PC-9 (cell line): Measurements from ENCODE around the gene NXPH2. TPM values are rescaled to one million over a fixed set of nuclear protein-coding genes. Genes with fewer than 3 reads are reported as not detected.

Source experiments
- BruUV-seq: library from RNA; stranded (reverse); fragments of 400-500 nt; replicated peaks from 2 replicates; lab custom pipeline; 2021; lab: Mats Ljungman, UMichigan
- CTCF ChIA-PET: fragments of 300-600 bp; sonication (Branson Sonifier 250); formaldehyde crosslinking; loops from one replicate; lab custom pipeline; 2022; ENCODE audit warnings: antibody characterized with exemption; lab: Charles Lee
- POLR2A ChIA-PET: fragments of 300-600 bp; sonication (Branson Sonifier 250); formaldehyde crosslinking; loops from one replicate; lab custom pipeline; 2022; ENCODE audit warnings: antibody characterized with exemption; ENCODE audit not compliant: unreplicated experiment; lab: Charles Lee
- DNase-seq, 2 experiments: peaks; one replicate each; pipeline versions ENCODE4 v3.0.0 to v3.0.0-alpha.2; 2015 to 2022; ENCODE audit warnings: mixed read lengths in 1 of 2
- H2AFZ ChIP-seq: fragments of 200-600 bp; sonication (generic); 2 replicates; pipeline ENCODE4 v1.8.1; 2017; ENCODE audit warnings: antibody characterized with exemption
- H3F3A ChIP-seq: fragments of 200-600 bp; sonication (generic); 2 replicates; pipeline ENCODE4 v1.8.1; 2017; ENCODE audit warnings: antibody characterized with exemption, mild to moderate bottlenecking, low read depth; ENCODE audit not compliant: insufficient read depth
- H3K27ac ChIP-seq: fragments of 200-600 bp; sonication (generic); 2 replicates; pipeline ENCODE4 v1.6.1; 2016; ENCODE audit warnings: mixed run types
- H3K27me3 ChIP-seq: fragments of 200-600 bp; sonication (generic); 2 replicates; pipeline ENCODE4 v1.6.1; 2016; ENCODE audit warnings: low read depth, mixed run types; ENCODE audit not compliant: insufficient read depth
- H3K36me3 ChIP-seq: fragments of 200-600 bp; sonication (generic); 2 replicates; pipeline ENCODE4 v1.6.1; 2016; ENCODE audit warnings: low read depth, mixed run types
- H3K4me1 ChIP-seq: fragments of 200-600 bp; sonication (generic); replicated peaks from 2 replicates; pipeline ENCODE4 v1.6.1; 2016; ENCODE audit warnings: mixed run types; ENCODE audit not compliant: insufficient read depth
- H3K4me2 ChIP-seq: fragments of 200-600 bp; sonication (generic); 2 replicates; pipeline ENCODE4 v1.6.1; 2017; ENCODE audit warnings: mixed run types
- H3K4me3 ChIP-seq: fragments of 200-600 bp; sonication (generic); 2 replicates; pipeline ENCODE4 v1.6.1; 2016; ENCODE audit warnings: mixed run types
- H3K79me2 ChIP-seq: fragments of 200-600 bp; sonication (generic); 2 replicates; pipeline ENCODE4 v1.6.1; 2017; ENCODE audit warnings: low read depth, mixed run types
- H3K9me2 ChIP-seq: fragments of 200-600 bp; sonication (generic); 2 replicates; pipeline ENCODE4 v1.8.1; 2017; ENCODE audit warnings: mild to moderate bottlenecking; ENCODE audit not compliant: insufficient read depth
- H3K9me3 ChIP-seq: fragments of 200-600 bp; sonication (generic); 2 replicates; pipeline ENCODE4 v1.8.1; 2016; ENCODE audit warnings: low read depth; ENCODE audit not compliant: insufficient read depth
- H4K20me1 ChIP-seq: fragments of 200-600 bp; sonication (generic); 2 replicates; pipeline ENCODE4 v1.8.1; 2017; ENCODE audit not compliant: insufficient read depth
- EZH2 ChIP-seq: fragments of 200-600 bp; sonication (generic); IDR thresholded peaks from 2 replicates; pipeline ENCODE4 v1.8.0; 2017; ENCODE audit warnings: antibody characterized with exemption, low read depth
- intact Hi-C: fragments of 100-400 bp; cut with micrococcal nuclease; formaldehyde crosslinking; loops from one replicate; pipeline ENCODE4 v1.10.0; 2022; ENCODE audit not compliant: unreplicated experiment
- total RNA-seq: library from RNA; stranded (reverse); gene quantifications from 2 replicates; pipeline ENCODE4 v1.2.3, GENCODE V29; 2021
- TF ChIP-seq, protein P1 (sequence below): fragments of 200-600 bp; sonication (generic); conservative IDR thresholded peaks from 2 replicates; pipeline ENCODE4 v1.6.1; 2017; ENCODE audit warnings: mixed run types, antibody characterized with exemption, mild to moderate bottlenecking, moderate library complexity

The NXPH2 gene
- total RNA-seq, 1 experiment from 2014 or later, result not detected

DNA sequence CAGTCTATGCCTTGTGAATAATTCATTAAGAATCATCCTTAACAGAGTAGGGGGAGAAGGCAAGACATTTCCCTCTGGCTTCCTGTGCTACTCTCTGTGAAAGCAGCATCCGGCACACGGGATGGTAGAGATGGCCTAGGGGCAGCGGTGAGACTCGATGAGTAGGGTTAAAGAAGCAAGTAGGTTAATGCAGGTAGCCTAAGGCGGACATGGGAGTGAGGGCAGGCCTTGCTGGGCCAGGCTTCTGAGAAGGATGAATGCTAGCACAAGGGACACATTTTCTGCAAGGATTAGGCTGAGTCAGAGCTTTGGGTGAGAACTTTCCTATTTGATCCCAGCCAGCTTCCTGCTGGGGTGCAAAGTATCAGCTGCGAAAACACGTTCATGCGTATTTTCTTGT is 80.8 kb downstream of the NXPH2 start:
- POLR2A ChIA-PET, result no interaction called here
- BruUV-seq, result no TSS peak
- TF ChIP-seq, protein P1, sequence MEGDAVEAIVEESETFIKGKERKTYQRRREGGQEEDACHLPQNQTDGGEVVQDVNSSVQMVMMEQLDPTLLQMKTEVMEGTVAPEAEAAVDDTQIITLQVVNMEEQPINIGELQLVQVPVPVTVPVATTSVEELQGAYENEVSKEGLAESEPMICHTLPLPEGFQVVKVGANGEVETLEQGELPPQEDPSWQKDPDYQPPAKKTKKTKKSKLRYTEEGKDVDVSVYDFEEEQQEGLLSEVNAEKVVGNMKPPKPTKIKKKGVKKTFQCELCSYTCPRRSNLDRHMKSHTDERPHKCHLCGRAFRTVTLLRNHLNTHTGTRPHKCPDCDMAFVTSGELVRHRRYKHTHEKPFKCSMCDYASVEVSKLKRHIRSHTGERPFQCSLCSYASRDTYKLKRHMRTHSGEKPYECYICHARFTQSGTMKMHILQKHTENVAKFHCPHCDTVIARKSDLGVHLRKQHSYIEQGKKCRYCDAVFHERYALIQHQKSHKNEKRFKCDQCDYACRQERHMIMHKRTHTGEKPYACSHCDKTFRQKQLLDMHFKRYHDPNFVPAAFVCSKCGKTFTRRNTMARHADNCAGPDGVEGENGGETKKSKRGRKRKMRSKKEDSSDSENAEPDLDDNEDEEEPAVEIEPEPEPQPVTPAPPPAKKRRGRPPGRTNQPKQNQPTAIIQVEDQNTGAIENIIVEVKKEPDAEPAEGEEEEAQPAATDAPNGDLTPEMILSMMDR, result no peak
- TF ChIP-seq EZH2, result no peak

DNA sequence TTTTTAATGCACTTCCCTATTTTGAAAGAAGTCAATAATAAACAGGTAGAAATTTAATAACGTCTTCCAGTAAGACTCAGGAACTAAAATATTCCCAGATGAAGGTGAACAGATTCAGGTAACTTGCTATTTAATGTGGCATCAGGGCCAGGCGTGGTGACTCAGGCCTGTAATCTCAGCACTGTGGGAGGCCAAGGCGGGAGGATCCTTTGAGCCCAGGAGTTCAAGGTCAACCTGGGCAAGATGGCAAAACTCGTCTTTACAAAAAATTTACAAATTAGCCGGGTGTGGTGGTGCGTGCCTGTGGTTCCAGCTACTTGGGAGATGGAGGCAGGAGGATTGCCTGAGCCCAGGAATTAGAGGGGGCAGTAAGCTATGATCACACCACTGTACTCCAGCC is 81.8 kb downstream of the NXPH2 start:
- Histone ChIP-seq H3F3A (no peaks in the 10 kb centered on the region), H4K20me1 (no peaks in the 10 kb centered on the region), H3K9me3 (no peaks in the 10 kb centered on the region), H3K27me3 (no peaks in the 10 kb centered on the region), H3K79me2 (no peaks in the 10 kb centered on the region), H3K4me2 (no peak overlapping the region), H3K36me3 (no peaks in the 10 kb centered on the region), H3K4me3 (no peak overlapping the region), H3K27ac (no peak overlapping the region), H3K9me2 (no peaks in the 10 kb centered on the region), H3K4me1 (no peaks in the 10 kb centered on the region), H2AFZ (no peak overlapping the region)
- POLR2A ChIA-PET, result no interaction called here
- intact Hi-C loops, result no loop called here
- BruUV-seq, result no TSS peak
- CTCF ChIA-PET, result no interaction called here
- TF ChIP-seq, protein P1, result no peak
- no peak for TF ChIP-seq EZH2
- no peak for DNase-seq

More for the DNA sequence above, 80.8 kb downstream of the NXPH2 start:
- no peak overlapping the region for H3K4me3 ChIP-seq
- no peaks in the 10 kb centered on the region for H4K20me1 ChIP-seq
- no peak overlapping the region for H3K4me2 ChIP-seq
- CTCF ChIA-PET, result no interaction called here
- no peaks in the 10 kb centered on the region for H3F3A ChIP-seq
- no peaks in the 10 kb centered on the region for H3K36me3 ChIP-seq
- no peaks in the 10 kb centered on the region for H3K4me1 ChIP-seq
- intact Hi-C loops, result no loop called here
- H3K79me2 ChIP-seq, result no peaks in the 10 kb centered on the region
- no peaks in the 10 kb centered on the region for H3K9me2 ChIP-seq
- H2AFZ ChIP-seq, result no peak overlapping the region
- DNase-seq, result no peak
- H3K27me3 ChIP-seq, result no peaks in the 10 kb centered on the region
- no peak overlapping the region for H3K27ac ChIP-seq
- no peaks in the 10 kb centered on the region for H3K9me3 ChIP-seq

DNA sequence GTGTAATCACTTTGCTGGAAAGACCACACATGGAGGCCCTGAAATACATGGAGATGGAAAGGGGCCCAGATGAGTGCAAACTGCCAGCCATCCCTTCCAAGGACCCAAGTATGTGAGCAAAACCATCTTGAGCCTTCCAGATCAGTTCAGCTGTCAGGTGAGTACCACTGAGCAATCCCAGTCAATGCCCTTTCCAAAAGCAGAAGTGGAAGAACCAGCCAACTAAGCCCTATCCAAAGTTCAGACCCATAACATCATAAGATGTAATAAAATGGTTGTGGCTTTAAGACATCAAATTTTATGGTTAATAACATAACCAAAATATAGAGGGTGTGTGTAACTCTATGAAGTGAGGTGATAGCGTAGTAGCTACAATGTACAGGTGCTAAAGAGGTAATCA is 88.5 kb downstream of the NXPH2 start:
- H3K4me3 ChIP-seq, result no peak overlapping the region
- intact Hi-C loops, result no loop called here
- H3K9me3 ChIP-seq, result no peaks in the 10 kb centered on the region
- ChIA-PET CTCF (no interaction called here), POLR2A (no interaction called here)
- no peak for DNase-seq
- no peaks in the 10 kb centered on the region for H3K27me3 ChIP-seq
- H4K20me1 ChIP-seq, result no peaks in the 10 kb centered on the region
- no peak overlapping the region for H2AFZ ChIP-seq
- BruUV-seq, result no TSS peak
- no peak overlapping the region for H3K27ac ChIP-seq
- no peaks in the 10 kb centered on the region for H3K79me2 ChIP-seq
- no peaks in the 10 kb centered on the region for H3F3A ChIP-seq
- H3K36me3 ChIP-seq, result no peaks in the 10 kb centered on the region
- no peak overlapping the region for H3K4me2 ChIP-seq
- no peaks in the 10 kb centered on the region for H3K9me2 ChIP-seq
- no peaks in the 10 kb centered on the region for H3K4me1 ChIP-seq
- TF ChIP-seq, protein P1, result no peak
- TF ChIP-seq EZH2, result no peak
